Fibroblast of skin of right biceps (primary cell): ENCODE results near the gene HS3ST4.

Experiments
- DNase-seq: peaks from one replicate; pipeline ENCODE4 v3.0.0-alpha.2; 2013

The HS3ST4 gene

GRCh38 chr16:26120729-26121128 lies 429.0 kb downstream of the HS3ST4 start:
- no peak for DNase-seq

- no peak for DNase-seq
Measured at GRCh38 chr16:26128296-26128695, 436.5 kb downstream of the HS3ST4 start.

GRCh38 chr16:26129997-26130396 lies 438.2 kb downstream of the HS3ST4 start:
- DNase-seq, result no peak

GRCh38 chr16:26133416-26134093 lies 441.8 kb downstream of the HS3ST4 start:
- DNase-seq, result no peak

GRCh38 chr16:26134588-26134987 lies 442.8 kb downstream of the HS3ST4 start:
- no peak for DNase-seq

- DNase-seq, result no peak
Measured at GRCh38 chr16:26137956-26138355, 446.2 kb downstream of the HS3ST4 start.

- no peak for DNase-seq
Measured at GRCh38 chr16:26139091-26139490, 447.3 kb downstream of the HS3ST4 start.

- no peak for DNase-seq
Measured at GRCh38 chr16:26139884-26140283, 448.1 kb downstream of the HS3ST4 start.

GRCh38 chr16:26149364-26150190 lies 457.8 kb downstream of the HS3ST4 start:
- no peak for DNase-seq

- no peak for DNase-seq
Measured at GRCh38 chr16:26155221-26155620, 463.5 kb downstream of the HS3ST4 start.

GRCh38 chr16:26157319-26157718 lies 465.6 kb downstream of the HS3ST4 start:
- no peak for DNase-seq

- no peak for DNase-seq
Measured at GRCh38 chr16:26158142-26158759, 466.5 kb downstream of the HS3ST4 start.

GRCh38 chr16:26161461-26162180 lies 469.9 kb downstream of the HS3ST4 start:
- DNase-seq, result no peak

GRCh38 chr16:26169473-26169872 lies 477.7 kb downstream of the HS3ST4 start:
- DNase-seq, result no peak

- DNase-seq, result no peak
Measured at GRCh38 chr16:26175944-26176343, 484.2 kb downstream of the HS3ST4 start.

- no peak for DNase-seq
Measured at GRCh38 chr16:26177438-26177837, 485.7 kb downstream of the HS3ST4 start.

- no peak for DNase-seq
Measured at GRCh38 chr16:26178298-26178697, 486.5 kb downstream of the HS3ST4 start.

- DNase-seq, result no peak
Measured at GRCh38 chr16:26186091-26186615, 494.4 kb downstream of the HS3ST4 start.
